Measurements from ENCODE around the gene C12orf57.

DNA sequence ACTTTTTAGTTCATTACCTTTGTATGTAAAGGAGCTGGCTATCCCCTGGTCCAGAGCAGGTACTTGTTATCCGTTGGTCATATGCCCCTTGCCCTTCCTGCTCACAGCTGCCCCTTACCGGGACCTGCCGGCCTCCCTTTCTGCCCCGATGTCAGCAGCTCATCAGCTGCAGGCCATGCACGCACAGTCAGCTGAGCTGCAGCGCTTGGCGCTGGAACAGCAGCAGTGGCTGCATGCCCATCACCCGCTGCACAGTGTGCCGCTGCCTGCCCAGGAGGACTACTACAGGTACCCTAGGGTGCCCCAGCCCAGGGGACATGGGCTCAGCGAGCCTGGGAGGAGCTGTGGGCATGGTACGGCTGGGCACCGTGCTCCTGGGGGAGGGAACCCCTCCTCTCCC is 2.6 kb upstream of the C12orf57 start:
- TF ChIP-seq CTCF (IDR thresholded peaks at IDR 0.05), result no peak
- no peak for TF ChIP-seq POLR2A (IDR thresholded peaks at IDR 0.05)
